GM18909 (cell line): Measurements from ENCODE around the gene RMC1.
"Not testable (repeated sequence)": the region's sequence is repeated elsewhere in the genome, so short reads cannot be mapped to it uniquely, and the experiment has no call there.

Experiments
- ATAC-seq: cut with Tn5 transposase; IDR thresholded peaks from one replicate; pipeline ENCODE4 v1.9.1; 2021; ENCODE audit warnings: mild to moderate bottlenecking; ENCODE audit not compliant: unreplicated experiment, poor library complexity

The RMC1 gene

GRCh38 chr18:23551978-23552377, 48.7 kb downstream of the RMC1 start:
- ATAC-seq = no peak

- no peak for ATAC-seq
These were observed 49.2 kb downstream of the RMC1 start for GRCh38 chr18:23552505-23552904.

- ATAC-seq = no peak
These were observed 50.6 kb downstream of the RMC1 start for GRCh38 chr18:23553887-23554286.

GRCh38 chr18:23556145-23556780, 53.0 kb downstream of the RMC1 start:
- ATAC-seq = no peak

GRCh38 chr18:23557511-23557910, 54.2 kb downstream of the RMC1 start:
- not testable (repeated sequence) for ATAC-seq

GRCh38 chr18:23560186-23560585, 56.9 kb downstream of the RMC1 start:
- no peak for ATAC-seq

- no peak for ATAC-seq
These were observed 60.2 kb downstream of the RMC1 start for GRCh38 chr18:23563377-23564043.

- no peak for ATAC-seq
These were observed 62.7 kb downstream of the RMC1 start for GRCh38 chr18:23565916-23566547.

- no peak for ATAC-seq
These were observed 64.4 kb downstream of the RMC1 start for GRCh38 chr18:23567671-23568070.

GRCh38 chr18:23568281-23569138, 65.2 kb downstream of the RMC1 start:
- ATAC-seq = no peak

GRCh38 chr18:23569299-23570063, 66.2 kb downstream of the RMC1 start:
- ATAC-seq = no peak

- ATAC-seq = no peak
These were observed 67.7 kb downstream of the RMC1 start for GRCh38 chr18:23570912-23571504.

- ATAC-seq = no peak
These were observed 68.7 kb downstream of the RMC1 start for GRCh38 chr18:23572012-23572411.

- no peak for ATAC-seq
These were observed 69.3 kb downstream of the RMC1 start for GRCh38 chr18:23572570-23572969.

GRCh38 chr18:23573020-23573419, 69.7 kb downstream of the RMC1 start:
- no peak for ATAC-seq

- ATAC-seq = no peak
These were observed 70.5 kb downstream of the RMC1 start for GRCh38 chr18:23573626-23574431.

- ATAC-seq = no peak
These were observed 71.4 kb downstream of the RMC1 start for GRCh38 chr18:23574611-23575308.

- ATAC-seq = no peak
These were observed 72.0 kb downstream of the RMC1 start for GRCh38 chr18:23575309-23575651.
